Activated CD8-positive, alpha-beta memory T cell treated with anti-CD3 and anti-CD28 coated beads, Interleukin-2, amount 50 U/mL, for 48 hours (primary cell): Measurements from ENCODE around the gene LENG8.
"Not testable (repeated sequence)": the region's sequence is repeated elsewhere in the genome, so short reads cannot be mapped to it uniquely, and the experiment has no call there.

ENCODE experiments used
- DNase-seq: peaks from one replicate; pipeline ENCODE4 v3.0.0-alpha.2; 2020

Gene LENG8

DNA sequence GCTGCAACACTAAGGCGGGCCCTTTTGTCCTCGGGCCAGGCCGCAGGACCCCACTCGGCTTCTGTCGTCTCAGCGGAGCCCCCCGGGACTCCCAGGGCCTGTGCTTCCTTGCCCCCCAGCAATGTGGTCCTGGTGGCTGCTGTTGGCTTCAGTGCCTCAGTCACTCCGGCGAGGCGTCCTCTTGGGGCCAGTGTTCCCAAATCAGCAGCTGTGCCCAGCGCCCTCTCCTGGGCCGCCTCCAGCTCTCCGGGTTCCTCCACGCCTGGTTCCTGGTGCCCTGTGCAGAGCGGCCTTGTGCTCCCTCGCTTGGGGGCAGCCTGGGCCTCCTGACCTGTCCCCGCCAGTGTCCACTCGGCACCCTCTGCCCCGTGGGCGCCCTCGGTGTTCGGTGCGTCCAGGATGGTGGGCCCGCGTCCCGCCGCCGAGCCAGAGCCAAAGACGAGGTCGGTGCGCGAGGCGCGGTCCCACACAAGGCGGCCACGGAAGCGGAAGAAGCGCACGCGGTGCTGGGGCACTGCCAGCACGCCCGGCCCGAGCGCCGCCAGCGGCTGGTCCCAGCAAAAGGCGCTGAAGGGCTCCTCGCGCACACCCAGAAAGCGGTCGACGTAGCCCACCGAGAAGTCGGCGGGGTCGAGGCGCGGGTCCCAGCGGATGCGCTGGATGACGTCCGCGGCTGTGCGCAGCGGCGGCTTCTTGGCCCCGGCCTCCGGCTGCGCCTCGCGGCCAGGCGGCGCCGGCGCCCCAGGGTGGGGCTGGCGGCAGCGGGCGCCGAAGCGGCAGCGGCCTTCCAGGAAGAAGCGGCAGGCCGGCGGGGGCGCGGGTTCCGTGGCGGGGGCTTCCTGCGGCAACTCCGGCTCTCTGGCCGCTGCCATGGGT lies 13.9 kb downstream of the LENG8 start:
- peak; percentile 85 for DNase-seq

DNA sequence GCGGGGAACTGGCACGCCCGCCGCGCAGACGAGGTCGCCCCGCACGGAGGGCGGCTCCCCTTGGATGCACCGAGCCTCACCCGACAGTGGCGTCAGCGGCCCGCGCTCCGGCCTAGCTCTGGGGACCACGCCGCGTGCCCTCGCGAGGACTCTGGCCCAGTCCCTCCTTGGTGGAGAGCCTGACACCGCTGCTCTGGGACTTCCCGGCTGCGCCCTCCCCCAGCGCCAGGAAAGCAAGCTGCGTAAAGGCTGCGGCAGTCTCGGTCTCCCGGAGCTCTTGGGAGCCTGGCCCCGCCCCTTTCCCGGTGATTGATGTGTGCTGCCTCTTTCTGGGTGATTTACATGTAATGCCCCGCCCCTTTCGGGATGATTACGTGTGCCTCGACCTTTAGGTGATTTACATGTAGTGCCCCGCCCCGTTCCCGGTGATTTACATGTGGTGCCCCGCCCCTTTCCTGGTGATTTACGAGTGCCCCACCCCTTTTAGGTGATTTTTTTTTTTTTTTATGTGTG lies 14.6 kb downstream of the LENG8 start, which contains the start of gene LENG9:
TSS of gene LENG9 (minus strand) at position 248 of the 513 bp plus-strand sequence. CDS start 252 bp downstream, outside the sequence.
- DNase-seq = peak; percentile 97

- DNase-seq = peak; percentile 91
Observed at GRCh38 chr19:54464044-54464629, 15.1 kb downstream of the LENG8 start.

GRCh38 chr19:54464630-54465425 lies 15.8 kb downstream of the LENG8 start:
- DNase-seq = peak; percentile 92

GRCh38 chr19:54465426-54466109 lies 16.6 kb downstream of the LENG8 start:
- DNase-seq = no peak

DNA sequence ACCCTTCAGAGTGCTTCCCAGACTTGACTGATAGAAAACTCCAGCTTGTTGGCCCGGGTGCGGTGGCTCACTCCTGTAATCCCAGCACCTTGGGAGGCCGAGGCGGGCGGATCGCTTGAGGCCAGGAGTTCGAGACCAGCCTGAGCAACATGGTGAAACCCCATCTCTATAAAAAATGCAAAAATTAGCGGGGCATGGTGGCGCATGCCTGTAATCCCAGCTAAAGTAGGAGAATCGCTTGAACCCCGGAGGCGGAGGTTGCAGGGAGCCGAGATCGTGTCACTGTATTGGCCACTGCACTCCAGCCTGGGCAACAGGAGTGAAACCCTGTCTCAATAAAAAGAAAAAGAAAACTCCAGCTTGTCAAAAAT lies 17.1 kb downstream of the LENG8 start:
- DNase-seq = not testable (repeated sequence)

DNA sequence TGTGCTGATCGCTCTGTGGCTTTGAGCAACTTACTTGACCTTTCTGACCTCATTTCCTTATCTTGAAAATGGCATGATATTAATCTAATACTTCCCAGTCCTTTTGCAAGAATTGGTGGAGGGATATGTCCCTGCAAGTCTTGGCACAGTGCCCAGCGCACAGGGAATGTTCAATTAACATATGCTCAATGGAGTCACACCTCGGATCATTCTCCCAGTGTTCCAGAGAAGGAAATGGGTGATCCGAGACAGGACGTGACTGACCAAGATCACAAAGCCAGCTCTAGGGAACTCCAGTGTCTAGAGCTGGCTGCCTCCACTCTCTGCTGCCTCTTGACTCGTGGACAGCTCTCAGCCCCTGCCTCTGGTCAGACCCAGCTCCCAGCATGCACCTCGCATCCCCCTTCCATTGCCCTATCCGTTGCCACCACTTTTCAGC lies 20.5 kb downstream of the LENG8 start:
- DNase-seq = no peak

GRCh38 chr19:54470276-54470887 lies 21.4 kb downstream of the LENG8 start:
- no peak for DNase-seq

DNA sequence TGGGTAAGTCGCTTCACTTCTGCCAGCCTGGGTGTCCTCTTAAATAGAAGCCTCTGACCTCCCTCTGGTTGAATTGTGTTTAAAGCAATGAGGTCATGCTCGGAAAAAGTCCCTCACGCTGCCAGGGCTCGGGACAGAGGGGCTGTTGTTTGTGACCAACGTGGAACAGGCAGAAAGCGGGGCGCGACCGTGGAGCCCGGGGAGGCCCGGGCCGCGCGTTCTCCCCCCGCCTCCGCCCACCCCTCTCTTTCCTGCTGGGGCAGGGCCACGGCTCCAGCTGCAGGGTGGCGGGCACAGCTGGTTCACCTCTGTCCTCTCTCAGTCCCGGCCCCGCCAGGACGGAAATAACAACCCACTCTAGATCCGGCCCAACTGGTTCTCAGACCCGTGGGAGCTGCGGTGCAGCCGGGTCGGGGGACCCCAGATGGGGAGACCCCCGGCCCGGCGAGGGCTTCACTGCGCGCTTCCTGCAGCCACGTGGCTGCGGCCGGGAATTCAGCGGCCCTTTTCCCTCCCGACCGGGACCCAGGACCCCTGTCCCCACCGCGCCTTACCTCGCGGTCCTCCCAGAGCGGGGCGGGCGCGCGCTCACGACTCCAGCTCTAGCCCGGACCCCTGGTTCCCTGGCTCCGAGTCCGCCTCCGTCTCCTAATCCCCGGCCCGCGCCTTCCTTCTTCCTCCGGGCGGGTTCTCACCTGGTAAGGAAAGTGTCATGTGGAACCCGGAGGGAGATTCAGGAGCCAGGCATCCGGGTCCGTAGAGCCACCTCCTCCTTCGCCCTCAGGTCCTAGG lies 22.2 kb downstream of the LENG8 start:
- no peak for DNase-seq

DNA sequence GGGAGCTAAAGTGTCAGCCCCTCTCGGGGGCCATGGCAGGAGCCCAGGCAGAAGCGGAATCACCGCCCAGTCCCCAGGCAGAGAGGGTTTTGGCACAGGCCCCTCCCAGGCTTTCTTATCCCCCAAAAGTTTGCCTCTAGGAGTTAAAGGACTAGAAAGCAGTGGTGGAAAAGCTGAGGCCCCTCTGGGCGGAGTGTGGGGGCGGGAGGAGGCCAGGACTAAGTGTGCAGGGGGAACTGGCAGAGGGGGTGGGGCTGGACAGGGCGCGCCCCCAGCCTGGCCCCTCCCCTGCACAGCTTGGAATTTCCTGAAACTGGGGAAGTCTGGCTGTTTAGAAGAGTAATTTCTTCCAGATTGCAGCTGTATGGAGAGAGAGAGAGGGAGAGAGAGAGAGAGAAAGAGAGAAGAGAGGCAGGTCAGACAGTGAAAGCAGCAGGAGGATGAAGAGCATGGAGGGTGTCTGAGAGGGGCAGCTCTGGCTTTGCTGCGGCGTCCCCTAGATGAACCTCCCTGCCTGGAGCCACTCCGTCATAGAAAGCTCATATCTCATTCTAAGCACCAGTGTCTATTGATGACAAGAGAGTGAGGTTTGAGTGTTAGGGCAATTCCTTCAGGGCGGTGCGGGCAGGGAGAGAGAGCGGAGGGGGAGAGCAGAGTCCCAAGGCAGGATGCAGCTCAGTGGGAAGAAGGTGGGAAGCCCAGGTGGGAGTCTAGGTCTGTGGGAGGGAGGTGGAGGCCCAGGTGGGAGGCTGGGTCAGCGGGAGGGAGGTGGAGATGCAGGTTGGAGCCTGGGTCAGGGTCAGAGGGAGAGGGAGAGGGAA lies 24.3 kb downstream of the LENG8 start, which contains the start of gene CDC42EP5:
TSS of gene CDC42EP5 (minus strand) at position 226 of the 821 bp plus-strand sequence. CDS start 7,749 bp downstream, outside the sequence.
- DNase-seq = no peak

DNA sequence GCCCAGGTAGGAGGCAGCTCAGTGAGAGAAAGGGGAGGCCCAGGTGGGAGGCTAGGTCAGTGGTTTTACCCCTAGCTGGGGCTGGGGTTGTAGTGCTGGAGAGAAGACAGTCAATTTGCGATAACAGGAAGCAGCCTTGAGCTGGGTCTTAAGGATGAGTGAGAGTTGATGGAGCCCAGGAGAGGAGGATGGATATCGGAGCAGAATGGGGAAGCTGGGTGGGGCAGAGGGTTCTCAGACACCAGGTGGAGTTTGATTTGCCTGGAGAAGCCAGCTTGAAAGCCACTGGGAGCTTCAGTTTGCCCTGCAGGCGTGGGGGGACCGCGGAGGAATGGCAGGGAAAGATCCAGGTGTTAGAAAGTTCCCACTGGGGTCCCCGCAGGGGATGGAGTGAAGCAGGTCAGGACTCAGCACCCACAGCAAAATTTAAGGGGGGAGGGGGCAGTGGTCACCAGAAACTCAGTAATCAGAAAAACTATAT lies 24.9 kb downstream of the LENG8 start:
- DNase-seq = no peak

GRCh38 chr19:54475706-54476105 lies 26.7 kb downstream of the LENG8 start:
- DNase-seq = no peak

DNA sequence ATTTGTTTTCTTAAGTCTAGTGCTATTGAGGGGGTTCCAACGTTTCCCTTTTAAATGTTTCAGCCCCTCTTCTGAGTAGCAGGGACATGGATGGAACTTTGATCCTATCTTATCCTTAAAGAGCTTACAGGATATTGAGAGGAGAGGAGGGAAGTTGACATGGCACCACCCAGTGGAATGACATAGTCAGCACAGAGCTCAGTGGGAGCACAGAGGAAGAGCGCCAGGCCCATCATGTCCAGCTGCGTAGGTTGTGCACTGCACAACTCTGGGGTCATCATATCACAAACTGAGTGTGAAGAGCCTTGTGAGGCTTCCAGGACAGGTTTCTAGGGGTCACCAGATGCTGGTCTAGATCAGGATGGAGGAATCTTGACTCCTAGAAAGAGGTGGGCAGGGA lies 28.7 kb downstream of the LENG8 start:
- DNase-seq = no peak

DNA sequence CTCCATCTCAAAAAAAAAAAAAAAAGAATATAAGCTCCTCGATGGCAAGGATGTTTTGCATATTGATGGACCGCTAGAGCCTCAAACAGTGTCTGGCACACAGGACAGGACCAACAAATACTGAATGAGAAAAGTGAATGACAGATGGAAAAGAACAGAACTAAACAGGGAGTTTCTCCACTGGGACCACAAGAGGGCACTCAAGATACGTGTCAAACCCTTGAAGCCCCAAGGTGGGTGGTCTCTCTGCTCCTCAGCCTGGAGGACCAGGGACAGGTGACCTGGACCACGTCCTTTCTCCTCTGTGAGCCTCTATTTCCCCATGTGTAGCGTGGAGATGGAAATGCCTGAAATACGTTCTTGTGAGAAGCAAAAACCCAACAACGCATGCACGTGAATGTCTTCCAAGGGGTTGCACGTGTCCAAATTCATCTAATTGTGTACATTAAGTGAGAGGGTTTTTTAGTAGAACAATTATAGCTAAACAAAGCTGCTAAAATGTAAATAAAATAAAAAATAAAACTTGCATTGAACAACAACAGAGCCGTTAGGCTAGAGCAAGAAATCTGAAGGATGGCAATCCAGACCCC lies 29.8 kb downstream of the LENG8 start:
- DNase-seq = peak; percentile 55

- DNase-seq = no peak
Observed at GRCh38 chr19:54480051-54480450, 31.1 kb downstream of the LENG8 start.

DNA sequence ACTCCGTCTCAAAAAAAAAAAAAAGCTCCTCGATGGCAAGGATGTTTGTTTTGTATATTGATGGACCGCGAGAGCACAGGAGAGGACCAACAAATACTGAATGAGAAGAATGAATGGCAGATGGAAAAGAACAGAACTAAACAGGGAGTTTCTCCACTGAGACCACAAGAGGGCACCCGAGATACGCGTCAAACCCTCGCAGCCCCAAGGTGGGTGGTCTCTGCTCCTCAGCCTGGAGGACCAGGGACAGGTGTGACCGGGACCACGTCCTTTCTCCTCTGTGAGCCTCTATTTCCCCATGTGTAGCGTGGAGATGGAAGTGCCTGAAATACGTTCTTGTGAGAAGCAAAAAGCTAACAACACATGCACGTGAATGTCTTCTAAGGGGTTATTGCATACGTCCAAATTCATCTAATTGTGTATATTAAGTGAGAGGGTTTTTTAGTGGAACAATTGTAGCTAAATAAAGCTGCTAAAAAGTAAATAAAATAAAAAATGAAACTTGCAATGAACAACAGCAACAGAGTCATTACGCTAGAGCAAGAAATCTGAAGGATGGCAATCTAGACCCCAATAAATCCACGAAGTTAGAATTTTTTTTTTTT lies 32.4 kb downstream of the LENG8 start:
- DNase-seq = peak; percentile 66

GRCh38 chr19:54482889-54483288 lies 33.9 kb downstream of the LENG8 start:
- no peak for DNase-seq

GRCh38 chr19:54484451-54484850 lies 35.5 kb downstream of the LENG8 start:
- DNase-seq = no peak

GRCh38 chr19:54485851-54486250 lies 36.9 kb downstream of the LENG8 start:
- no peak for DNase-seq
